ENCODE data around the gene RNFT2.
A peak's percentile ranks its signal among the peaks of the same experiment; 100 is the strongest.
"Not testable (repeated sequence)": the region's sequence is repeated elsewhere in the genome, so short reads cannot be mapped to it uniquely, and the experiment has no call there.

RNFT2 gene

GRCh38 chr12:116798719-116799118 is 60.6 kb downstream of the RNFT2 start:
- no peak for DNase-seq

GRCh38 chr12:116799955-116800354 is 61.8 kb downstream of the RNFT2 start:
- no peak for DNase-seq

- DNase-seq = no peak
Measured at GRCh38 chr12:116800918-116801317, 62.8 kb downstream of the RNFT2 start.

- DNase-seq = no peak
Measured at GRCh38 chr12:116802018-116802417, 63.9 kb downstream of the RNFT2 start.

- no peak for DNase-seq
Measured at GRCh38 chr12:116803013-116803736, 65.1 kb downstream of the RNFT2 start.

GRCh38 chr12:116804051-116804450 is 65.9 kb downstream of the RNFT2 start:
- DNase-seq = no peak

- no peak for DNase-seq
Measured at GRCh38 chr12:116806845-116807440, 68.8 kb downstream of the RNFT2 start.

- no peak for DNase-seq
Measured at GRCh38 chr12:116807546-116807945, 69.4 kb downstream of the RNFT2 start.

GRCh38 chr12:116808113-116809105 is 70.3 kb downstream of the RNFT2 start:
- no peak for DNase-seq

GRCh38 chr12:116812238-116812637 is 74.1 kb downstream of the RNFT2 start:
- no peak for DNase-seq

- DNase-seq = no peak
Measured at GRCh38 chr12:116813271-116814041, 75.3 kb downstream of the RNFT2 start.

- DNase-seq = not testable (repeated sequence)
Measured at GRCh38 chr12:116814766-116815165, 76.7 kb downstream of the RNFT2 start.

- peak; percentile 2 for DNase-seq
Measured at GRCh38 chr12:116818341-116818856, 80.3 kb downstream of the RNFT2 start.

- DNase-seq = peak; percentile 92
Measured at GRCh38 chr12:116818948-116819832, 81.1 kb downstream of the RNFT2 start.

- no peak for DNase-seq
Measured at GRCh38 chr12:116820064-116820656, 82.0 kb downstream of the RNFT2 start.

- DNase-seq = no peak
Measured at GRCh38 chr12:116821291-116821690, 83.2 kb downstream of the RNFT2 start.

- DNase-seq = no peak
Measured at GRCh38 chr12:116827432-116827831, 89.3 kb downstream of the RNFT2 start.

GRCh38 chr12:116832353-116832752 is 94.2 kb downstream of the RNFT2 start:
- DNase-seq = no peak

GRCh38 chr12:116833474-116833873 is 95.4 kb downstream of the RNFT2 start:
- DNase-seq = no peak

- DNase-seq = no peak
Measured at GRCh38 chr12:116835484-116835883, 97.4 kb downstream of the RNFT2 start.

- DNase-seq = no peak
Measured at GRCh38 chr12:116837097-116837496, 99.0 kb downstream of the RNFT2 start.
